H9 (cell line): ENCODE measurements around the gene SNAPC5. TPM values are rescaled to one million over a fixed set of nuclear protein-coding genes. Genes with fewer than 3 reads are reported as not detected.
"Not testable (repeated sequence)": the region's sequence is repeated elsewhere in the genome, so short reads cannot be mapped to it uniquely, and the experiment has no call there.

Source experiments
- DNase-seq: peaks from one replicate; pipeline ENCODE4 v3.0.0-alpha.2; 2017
- H2AFZ ChIP-seq: one replicate; pipeline ENCODE4 v1.6.1; 2013; ENCODE audit warnings: mild to moderate bottlenecking, low read length, control low read depth, moderate library complexity
- H2AK5ac ChIP-seq: 2 replicates; pipeline ENCODE4 v1.6.1; 2013; ENCODE audit warnings: low read length, control low read depth, mixed read lengths; ENCODE audit not compliant: insufficient read length
- H2BK120ac ChIP-seq: one replicate; pipeline ENCODE4 v1.6.1; 2013; ENCODE audit warnings: low read depth, mild to moderate bottlenecking, low read length, control low read depth, inconsistent platforms; ENCODE audit not compliant: poor library complexity, severe bottlenecking
- H2BK12ac ChIP-seq: 2 replicates; pipeline ENCODE4 v1.6.1; 2013; ENCODE audit warnings: low read length, control low read depth, mixed read lengths, low read depth; ENCODE audit not compliant: insufficient read length
- H2BK15ac ChIP-seq: 2 replicates; pipeline ENCODE4 v1.6.1; 2013; ENCODE audit warnings: low read depth, low read length, control low read depth
- H2BK20ac ChIP-seq: one replicate; pipeline ENCODE4 v1.6.1; 2013; ENCODE audit warnings: low read depth, mild to moderate bottlenecking, low read length, control low read depth, inconsistent platforms; ENCODE audit not compliant: poor library complexity, severe bottlenecking
- H2BK5ac ChIP-seq: 2 replicates; pipeline ENCODE4 v1.6.1; 2013; ENCODE audit warnings: low read length, control low read depth, mixed read lengths; ENCODE audit not compliant: insufficient read length
- H3K14ac ChIP-seq: 2 replicates; pipeline ENCODE4 v1.6.1; 2013; ENCODE audit warnings: low read length, control low read depth; ENCODE audit not compliant: insufficient read depth
- H3K18ac ChIP-seq: 2 replicates; pipeline ENCODE4 v1.6.1; 2013; ENCODE audit warnings: low read depth, mild to moderate bottlenecking, mixed read lengths, low read length, control low read depth; ENCODE audit not compliant: insufficient read length
- H3K23ac ChIP-seq: 2 replicates; pipeline ENCODE4 v1.6.1; 2013; ENCODE audit warnings: low read length, control low read depth, mixed read lengths, low read depth; ENCODE audit not compliant: insufficient read length
- H3K23me2 ChIP-seq: 2 replicates; pipeline ENCODE4 v1.6.1; 2013; ENCODE audit warnings: low read depth, mild to moderate bottlenecking, mixed read lengths, low read length, control low read depth; ENCODE audit not compliant: insufficient read length, poor library complexity, severe bottlenecking
- H3K27ac ChIP-seq: 2 replicates; pipeline ENCODE4 v1.5.1; 2013; ENCODE audit warnings: low read length, control low read depth, mixed read lengths, low read depth; ENCODE audit not compliant: insufficient read length
- H3K27me3 ChIP-seq: 2 replicates; pipeline ENCODE4 v1.6.1; 2013; ENCODE audit warnings: low read length, control low read depth, inconsistent platforms; ENCODE audit not compliant: insufficient read depth
- H3K4ac ChIP-seq: 2 replicates; pipeline ENCODE4 v1.6.1; 2013; ENCODE audit warnings: low read depth, mild to moderate bottlenecking, control low read depth, inconsistent platforms, low read length, moderate library complexity
- H3K4me1 ChIP-seq: 2 replicates; pipeline ENCODE4 v1.6.1; 2013; ENCODE audit warnings: low read length, control low read depth, inconsistent platforms; ENCODE audit not compliant: insufficient read depth
- H3K4me2 ChIP-seq: 2 replicates; pipeline ENCODE4 v1.6.1; 2013; ENCODE audit warnings: low read length, control low read depth, mixed read lengths; ENCODE audit not compliant: insufficient read length, insufficient read depth
- H3K56ac ChIP-seq: 2 replicates; pipeline ENCODE4 v1.6.1; 2013; ENCODE audit warnings: low read depth, mild to moderate bottlenecking, mixed read lengths, low read length, control low read depth; ENCODE audit not compliant: insufficient read length
- H3K79me1 ChIP-seq: 2 replicates; pipeline ENCODE4 v1.6.1; 2013; ENCODE audit warnings: low read depth, mild to moderate bottlenecking, moderate library complexity, low read length, control low read depth, inconsistent platforms; ENCODE audit not compliant: insufficient read depth, poor library complexity, severe bottlenecking
- H3K79me2 ChIP-seq: 2 replicates; pipeline ENCODE4 v1.6.1; 2013; ENCODE audit warnings: low read length, control low read depth, inconsistent platforms; ENCODE audit not compliant: insufficient read depth
- H3K9ac ChIP-seq: 2 replicates; pipeline ENCODE4 v1.6.1; 2013; ENCODE audit warnings: low read length, control low read depth, mixed read lengths; ENCODE audit not compliant: insufficient read length; ENCODE audit errors: extremely low read depth
- H3K9me3 ChIP-seq: one replicate; pipeline ENCODE4 v1.6.1; 2013; ENCODE audit warnings: low read depth, low read length, inconsistent platforms; ENCODE audit not compliant: control insufficient read depth
- H3T11ph ChIP-seq: one replicate; pipeline ENCODE4 v1.6.1; 2013; ENCODE audit warnings: mild to moderate bottlenecking, low read length, control low read depth, inconsistent platforms
- H4K20me1 ChIP-seq: one replicate; pipeline ENCODE4 v1.6.1; 2013; ENCODE audit not compliant: control insufficient read depth, insufficient read length, insufficient read depth
- H4K5ac ChIP-seq: 2 replicates; pipeline ENCODE4 v1.6.1; 2013; ENCODE audit warnings: low read depth, mild to moderate bottlenecking, mixed read lengths, low read length, control low read depth; ENCODE audit not compliant: insufficient read length
- H4K8ac ChIP-seq: replicated peaks from 2 replicates; pipeline ENCODE4 v1.6.1; 2013; ENCODE audit warnings: low read length, control low read depth, mixed read lengths, low read depth; ENCODE audit not compliant: insufficient read length
- H4K91ac ChIP-seq: 2 replicates; pipeline ENCODE4 v1.6.1; 2013; ENCODE audit warnings: low read depth, mild to moderate bottlenecking, moderate library complexity, mixed read lengths, low read length, control low read depth; ENCODE audit not compliant: insufficient read length
- H3K27ac Mint-ChIP-seq, 3 experiments: 2 replicates in 2 of 3; 3 replicates in 1 of 3; pipeline ENCODE4 v1.8.0; 2020 to 2021; ENCODE audit warnings: mixed read lengths in 3 of 3, mild to moderate bottlenecking in 1 of 3, moderate library complexity in 1 of 3
- H3K27me3 Mint-ChIP-seq: 2 replicates; pipeline ENCODE4 v1.8.0; 2021; ENCODE audit warnings: low read depth, mild to moderate bottlenecking, moderate library complexity, mixed read lengths
- H3K36me3 Mint-ChIP-seq, 3 experiments: 2 replicates in 2 of 3; 3 replicates in 1 of 3; pipeline ENCODE4 v1.8.0; 2020 to 2021; ENCODE audit warnings: low read depth in 3 of 3, mixed read lengths in 3 of 3; ENCODE audit not compliant: insufficient read depth in 1 of 3
- H3K4me1 Mint-ChIP-seq, 2 experiments: 2 replicates each; pipeline ENCODE4 v1.8.0; 2020; ENCODE audit warnings: mixed read lengths in 2 of 2
- H3K4me3 Mint-ChIP-seq, 2 experiments: 2 replicates in 1 of 2; 3 replicates in 1 of 2; pipeline ENCODE4 v1.8.0; 2020 to 2021; ENCODE audit warnings: mild to moderate bottlenecking in 2 of 2, mixed read lengths in 2 of 2, moderate library complexity in 1 of 2
- H3K9me3 Mint-ChIP-seq, 2 experiments: 2 replicates in 1 of 2; 3 replicates in 1 of 2; pipeline ENCODE4 v1.8.0; 2020; ENCODE audit warnings: mild to moderate bottlenecking in 2 of 2, mixed read lengths in 2 of 2, moderate library complexity in 1 of 2
- WGBS: extraction: QIAGEN DNeasy Blood & Tissue Kit; methylation state at CpG from one replicate; pipeline ENCODE4 v1.1.7; 2013; ENCODE audit warnings: missing lambda C conversion rate, low lambda C conversion rate, mixed read lengths; ENCODE audit not compliant: insufficient read length; ENCODE audit errors: extremely low coverage; 5-methylcytosine and 5-hydroxymethylcytosine counted together
- total RNA-seq: library from RNA; stranded (reverse); gene quantifications from 2 replicates; pipeline ENCODE4 v1.2.1, GENCODE V29; 2021
- TF ChIP-seq, protein P1 (sequence below): fragments of 200-600 bp; sonication (generic); conservative IDR thresholded peaks from 3 replicates; pipeline ENCODE4 v1.8.0; 2021; ENCODE audit warnings: antibody characterized with exemption, mild to moderate bottlenecking

SNAPC5 gene
- total RNA-seq, 1 experiment from 2014 or later = 28.9 TPM

DNA sequence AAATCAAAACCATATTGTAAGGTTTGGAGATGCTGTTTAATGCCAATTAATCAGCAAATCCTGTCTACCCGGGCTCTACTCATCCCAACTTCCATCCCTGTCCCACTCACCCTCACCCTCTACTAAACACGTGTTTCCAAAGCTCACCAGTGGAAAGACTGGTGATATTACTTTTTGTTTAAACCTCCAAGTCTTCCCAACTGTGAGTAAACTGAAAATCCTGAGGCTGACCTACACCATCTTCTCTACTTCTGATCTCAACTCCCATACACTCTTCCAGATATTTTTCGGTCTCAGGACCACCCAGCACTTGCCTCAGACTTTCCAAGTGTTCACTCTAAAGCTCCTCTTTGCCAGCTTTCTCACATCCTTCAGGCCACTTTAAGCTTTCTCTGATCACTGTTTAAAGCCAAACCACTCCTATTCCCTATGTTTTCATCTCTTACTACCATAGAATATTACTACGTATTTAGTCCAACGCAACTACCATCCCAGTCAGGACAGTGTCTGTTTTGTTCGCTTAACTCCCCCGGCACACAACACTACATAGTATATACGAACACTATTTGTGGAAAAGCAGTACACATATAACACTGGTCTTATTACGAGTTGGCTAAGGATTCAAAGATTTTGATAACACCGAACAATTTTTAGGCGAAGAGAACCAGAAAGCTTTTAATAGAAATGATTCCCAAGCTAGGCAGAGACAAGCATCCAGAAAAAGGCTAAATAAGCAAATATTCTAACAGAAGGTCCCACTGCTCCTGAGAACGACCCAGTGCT is 6.4 kb upstream of the SNAPC5 start:
- peak overlapping the region; percentile 13 for H3K56ac ChIP-seq
- Mint-ChIP-seq H3K27me3 (no peaks in the 10 kb centered on the region), H3K4me3 (peak overlapping the region; percentile 98 to 100), H3K4me1 (peaks cover 22 to 32% of the 10 kb centered on the region in 2 experiments), H3K27ac (peak overlapping the region; percentile 98 to 100 (median 100)), H3K36me3 (peaks cover 52 to 63% (median 62%) of the 10 kb centered on the region in 3 experiments), H3K9me3 (no peaks in the 10 kb centered on the region; a peak in 2 of 5 replicates)
- H3K18ac ChIP-seq = peak overlapping the region; percentile 92
- H3K4me1 ChIP-seq = no peaks in the 10 kb centered on the region
- no peak overlapping the region for H3T11ph ChIP-seq
- H3K79me2 ChIP-seq = peaks cover 31% of the 10 kb centered on the region; the same call in 1 of the 2 replicates
- H4K8ac ChIP-seq = no peak overlapping the region
- no peaks in the 10 kb centered on the region for H4K20me1 ChIP-seq
- H3K14ac ChIP-seq = peak overlapping the region; percentile 95; the same call in 1 of the 2 replicates
- no peak for DNase-seq
- no peak overlapping the region for H4K5ac ChIP-seq
- H3K27ac ChIP-seq = peak overlapping the region; percentile 47
- no CpG with 5 or more reads among the region's 12 CpGs for WGBS
- H2BK5ac ChIP-seq = no peak overlapping the region
- H2BK12ac ChIP-seq = no peak overlapping the region
- peak overlapping the region; percentile 87 for H3K4me2 ChIP-seq
- H3K23ac ChIP-seq = no peak overlapping the region
- H2BK15ac ChIP-seq = no peak overlapping the region
- H3K9me3 ChIP-seq = no peaks in the 10 kb centered on the region
- no peak overlapping the region for H2AK5ac ChIP-seq
- TF ChIP-seq, protein P1, sequence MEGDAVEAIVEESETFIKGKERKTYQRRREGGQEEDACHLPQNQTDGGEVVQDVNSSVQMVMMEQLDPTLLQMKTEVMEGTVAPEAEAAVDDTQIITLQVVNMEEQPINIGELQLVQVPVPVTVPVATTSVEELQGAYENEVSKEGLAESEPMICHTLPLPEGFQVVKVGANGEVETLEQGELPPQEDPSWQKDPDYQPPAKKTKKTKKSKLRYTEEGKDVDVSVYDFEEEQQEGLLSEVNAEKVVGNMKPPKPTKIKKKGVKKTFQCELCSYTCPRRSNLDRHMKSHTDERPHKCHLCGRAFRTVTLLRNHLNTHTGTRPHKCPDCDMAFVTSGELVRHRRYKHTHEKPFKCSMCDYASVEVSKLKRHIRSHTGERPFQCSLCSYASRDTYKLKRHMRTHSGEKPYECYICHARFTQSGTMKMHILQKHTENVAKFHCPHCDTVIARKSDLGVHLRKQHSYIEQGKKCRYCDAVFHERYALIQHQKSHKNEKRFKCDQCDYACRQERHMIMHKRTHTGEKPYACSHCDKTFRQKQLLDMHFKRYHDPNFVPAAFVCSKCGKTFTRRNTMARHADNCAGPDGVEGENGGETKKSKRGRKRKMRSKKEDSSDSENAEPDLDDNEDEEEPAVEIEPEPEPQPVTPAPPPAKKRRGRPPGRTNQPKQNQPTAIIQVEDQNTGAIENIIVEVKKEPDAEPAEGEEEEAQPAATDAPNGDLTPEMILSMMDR = no peak
- no peak overlapping the region for H2AFZ ChIP-seq
- H4K91ac ChIP-seq = no peak overlapping the region
- no peak overlapping the region; the same call in 1 of the 2 replicates for H3K4ac ChIP-seq
- no peaks in the 10 kb centered on the region for H3K23me2 ChIP-seq
- no peak overlapping the region for H2BK120ac ChIP-seq
- peak overlapping the region; percentile 96 for H3K9ac ChIP-seq
- H2BK20ac ChIP-seq = no peak overlapping the region
- no peaks in the 10 kb centered on the region for H3K79me1 ChIP-seq
- H3K27me3 ChIP-seq = no peaks in the 10 kb centered on the region

DNA sequence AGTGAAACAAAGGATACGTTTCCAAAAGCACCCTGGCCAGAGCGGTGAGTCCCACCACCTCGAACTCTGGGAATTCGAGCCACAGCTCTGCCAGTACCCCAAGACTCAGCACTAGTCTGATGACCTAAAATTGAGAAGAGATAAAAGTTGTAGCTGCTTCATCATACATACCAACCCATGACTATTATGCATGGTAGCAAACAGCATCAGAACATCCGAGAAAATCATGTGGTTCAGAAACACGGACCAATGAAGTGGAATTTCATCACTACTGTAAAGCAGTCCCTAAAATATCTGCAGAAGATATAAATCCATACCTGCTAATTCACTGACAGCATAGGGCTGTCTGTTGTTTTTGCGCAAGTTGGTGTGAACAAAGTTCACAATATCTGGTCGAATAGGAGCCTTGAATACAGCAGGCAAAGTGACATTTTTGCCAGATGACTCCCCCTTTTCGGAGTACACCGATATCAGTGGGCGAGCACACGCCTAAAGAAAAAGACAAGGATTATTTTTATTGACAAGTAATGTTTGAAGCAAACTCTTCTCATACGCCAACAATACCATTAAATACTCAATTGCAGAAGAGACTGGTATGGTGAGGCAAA is 5.6 kb upstream of the SNAPC5 start:
- H4K8ac ChIP-seq, H3T11ph ChIP-seq, H3K27ac ChIP-seq, H3K14ac ChIP-seq, H2BK120ac ChIP-seq, H3K4me1 ChIP-seq, H3K27me3 Mint-ChIP-seq, H2BK20ac ChIP-seq, H3K18ac ChIP-seq, H3K56ac ChIP-seq, H2AK5ac ChIP-seq, H3K4ac ChIP-seq, H3K23ac ChIP-seq, H2BK15ac ChIP-seq, H3K9me3 Mint-ChIP-seq, H2BK5ac ChIP-seq, H4K5ac ChIP-seq, H4K20me1 ChIP-seq, DNase-seq, H3K79me1 ChIP-seq, H3K9me3 ChIP-seq, H4K91ac ChIP-seq, H3K23me2 ChIP-seq, H3K27me3 ChIP-seq, H2BK12ac ChIP-seq, H2AFZ ChIP-seq: not testable (repeated sequence)
- peak overlapping the region; percentile 96 for H3K9ac ChIP-seq
- H3K4me2 ChIP-seq = peak overlapping the region; percentile 87
- H3K4me1 Mint-ChIP-seq = peaks cover 23 to 32% of the 10 kb centered on the region in 2 experiments
- WGBS = no CpG with 5 or more reads among the region's 13 CpGs
- H3K27ac Mint-ChIP-seq = peak overlapping the region; percentile 5 to 98 (median 92); a peak in 5 of 7 replicates
- H3K4me3 Mint-ChIP-seq = peak overlapping the region; percentile 98 to 100
- H3K79me2 ChIP-seq = peaks cover 31% of the 10 kb centered on the region; the same call in 1 of the 2 replicates
- H3K36me3 Mint-ChIP-seq = peaks cover 52 to 66% (median 65%) of the 10 kb centered on the region in 3 experiments
